ENCODE data around the gene MAPK8.

MAPK8 gene

DNA sequence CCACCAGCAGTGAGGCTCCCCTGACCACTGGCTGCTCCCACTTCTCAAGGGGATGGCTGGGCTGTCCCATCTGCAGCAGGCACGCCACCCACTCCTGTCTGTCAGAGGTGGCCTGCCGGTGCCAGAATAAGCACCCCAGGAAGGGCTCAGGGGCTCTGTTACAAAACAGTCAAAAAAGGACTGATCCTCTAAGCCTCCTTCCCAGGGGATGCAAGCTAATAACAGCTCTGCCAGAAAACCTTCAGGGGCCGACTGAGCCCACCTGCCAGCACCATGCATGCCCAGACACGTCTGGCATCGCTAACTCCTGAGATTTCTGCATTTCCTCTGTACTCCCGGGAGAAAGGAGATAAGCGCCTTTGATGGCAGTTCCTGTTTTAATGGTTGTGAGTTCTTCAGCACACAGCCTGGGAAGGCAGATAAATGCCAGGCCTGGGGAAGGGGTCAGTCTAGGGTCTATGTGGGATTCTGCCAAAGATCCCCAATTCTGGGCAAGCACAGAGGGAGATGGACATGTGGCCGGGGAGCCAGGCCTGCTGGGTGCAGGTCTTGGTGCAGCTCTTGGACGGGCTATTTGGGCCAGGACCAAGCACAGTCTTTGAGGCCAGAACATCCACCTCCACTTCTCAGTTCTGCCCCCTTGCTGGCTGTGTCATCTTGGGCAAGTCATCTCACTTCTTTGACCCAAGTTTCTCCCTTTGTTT, 170.0 kb downstream of the MAPK8 start:
- no peak for DNase-seq (ENCODE audit: low read depth in 1 of 2, low spot score in 1 of 2)
- TF ChIP-seq SPI1 (IDR thresholded peaks at IDR 0.05; ENCODE audit: borderline replicate concordance, low read depth) (peak; percentile 70), GABPA (IDR thresholded peaks at IDR 0.05; ENCODE audit: low read depth) (no peak), POLR2AphosphoS5 (IDR thresholded peaks at IDR 0.05; ENCODE audit: low read depth) (no peak)
- TF ChIP-seq, protein P1, sequence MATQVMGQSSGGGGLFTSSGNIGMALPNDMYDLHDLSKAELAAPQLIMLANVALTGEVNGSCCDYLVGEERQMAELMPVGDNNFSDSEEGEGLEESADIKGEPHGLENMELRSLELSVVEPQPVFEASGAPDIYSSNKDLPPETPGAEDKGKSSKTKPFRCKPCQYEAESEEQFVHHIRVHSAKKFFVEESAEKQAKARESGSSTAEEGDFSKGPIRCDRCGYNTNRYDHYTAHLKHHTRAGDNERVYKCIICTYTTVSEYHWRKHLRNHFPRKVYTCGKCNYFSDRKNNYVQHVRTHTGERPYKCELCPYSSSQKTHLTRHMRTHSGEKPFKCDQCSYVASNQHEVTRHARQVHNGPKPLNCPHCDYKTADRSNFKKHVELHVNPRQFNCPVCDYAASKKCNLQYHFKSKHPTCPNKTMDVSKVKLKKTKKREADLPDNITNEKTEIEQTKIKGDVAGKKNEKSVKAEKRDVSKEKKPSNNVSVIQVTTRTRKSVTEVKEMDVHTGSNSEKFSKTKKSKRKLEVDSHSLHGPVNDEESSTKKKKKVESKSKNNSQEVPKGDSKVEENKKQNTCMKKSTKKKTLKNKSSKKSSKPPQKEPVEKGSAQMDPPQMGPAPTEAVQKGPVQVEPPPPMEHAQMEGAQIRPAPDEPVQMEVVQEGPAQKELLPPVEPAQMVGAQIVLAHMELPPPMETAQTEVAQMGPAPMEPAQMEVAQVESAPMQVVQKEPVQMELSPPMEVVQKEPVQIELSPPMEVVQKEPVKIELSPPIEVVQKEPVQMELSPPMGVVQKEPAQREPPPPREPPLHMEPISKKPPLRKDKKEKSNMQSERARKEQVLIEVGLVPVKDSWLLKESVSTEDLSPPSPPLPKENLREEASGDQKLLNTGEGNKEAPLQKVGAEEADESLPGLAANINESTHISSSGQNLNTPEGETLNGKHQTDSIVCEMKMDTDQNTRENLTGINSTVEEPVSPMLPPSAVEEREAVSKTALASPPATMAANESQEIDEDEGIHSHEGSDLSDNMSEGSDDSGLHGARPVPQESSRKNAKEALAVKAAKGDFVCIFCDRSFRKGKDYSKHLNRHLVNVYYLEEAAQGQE (IDR thresholded peaks at IDR 0.05; ENCODE audit: insufficient replicate concordance, low read depth) = no peak
- TF ChIP-seq, protein P2, sequence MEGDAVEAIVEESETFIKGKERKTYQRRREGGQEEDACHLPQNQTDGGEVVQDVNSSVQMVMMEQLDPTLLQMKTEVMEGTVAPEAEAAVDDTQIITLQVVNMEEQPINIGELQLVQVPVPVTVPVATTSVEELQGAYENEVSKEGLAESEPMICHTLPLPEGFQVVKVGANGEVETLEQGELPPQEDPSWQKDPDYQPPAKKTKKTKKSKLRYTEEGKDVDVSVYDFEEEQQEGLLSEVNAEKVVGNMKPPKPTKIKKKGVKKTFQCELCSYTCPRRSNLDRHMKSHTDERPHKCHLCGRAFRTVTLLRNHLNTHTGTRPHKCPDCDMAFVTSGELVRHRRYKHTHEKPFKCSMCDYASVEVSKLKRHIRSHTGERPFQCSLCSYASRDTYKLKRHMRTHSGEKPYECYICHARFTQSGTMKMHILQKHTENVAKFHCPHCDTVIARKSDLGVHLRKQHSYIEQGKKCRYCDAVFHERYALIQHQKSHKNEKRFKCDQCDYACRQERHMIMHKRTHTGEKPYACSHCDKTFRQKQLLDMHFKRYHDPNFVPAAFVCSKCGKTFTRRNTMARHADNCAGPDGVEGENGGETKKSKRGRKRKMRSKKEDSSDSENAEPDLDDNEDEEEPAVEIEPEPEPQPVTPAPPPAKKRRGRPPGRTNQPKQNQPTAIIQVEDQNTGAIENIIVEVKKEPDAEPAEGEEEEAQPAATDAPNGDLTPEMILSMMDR (IDR thresholded peaks at IDR 0.05; ENCODE audit: insufficient read depth, low read length) = no peak

DNA sequence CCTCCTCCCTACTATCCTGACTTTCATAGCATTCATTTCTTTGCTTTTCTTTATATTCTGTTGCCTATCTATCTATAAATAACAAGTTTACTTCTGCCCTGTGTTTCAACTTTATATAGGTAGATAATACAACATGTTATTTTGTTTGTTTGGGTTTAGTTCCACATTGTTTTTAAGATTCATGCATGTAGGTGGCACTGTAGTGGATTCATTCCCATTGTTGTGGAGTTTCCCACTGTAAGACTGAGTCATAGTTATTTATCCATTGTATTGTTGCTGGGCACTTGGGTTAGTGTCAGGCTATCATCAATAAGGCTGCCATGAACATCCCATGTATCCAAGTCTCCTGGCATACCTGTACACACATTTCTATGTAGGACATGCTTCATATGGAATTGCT, 170.7 kb downstream of the MAPK8 start:
- H3K27ac ChIP-seq (replicated peaks) = no peak overlapping the region
- TF ChIP-seq POLR2AphosphoS5 (IDR thresholded peaks at IDR 0.05; ENCODE audit: low read depth) (no peak), SPI1 (IDR thresholded peaks at IDR 0.05; ENCODE audit: borderline replicate concordance, low read depth) (no peak), GABPA (IDR thresholded peaks at IDR 0.05; ENCODE audit: low read depth) (no peak)
- TF ChIP-seq, protein P2 (IDR thresholded peaks at IDR 0.05; ENCODE audit: insufficient read depth, low read length) = no peak
- TF ChIP-seq, protein P1 (IDR thresholded peaks at IDR 0.05; ENCODE audit: insufficient replicate concordance, low read depth) = no peak
- DNase-seq (ENCODE audit: low read depth in 1 of 2, low spot score in 1 of 2) = no peak
- H3K27me3 ChIP-seq (ENCODE audit: insufficient read depth, poor library complexity, severe bottlenecking) = no peaks in the 10 kb centered on the region
- no peak overlapping the region for H3K4me3 ChIP-seq (replicated peaks; ENCODE audit: insufficient read depth, low read length)

More for the DNA sequence above, 170.0 kb downstream of the MAPK8 start:
- no peak overlapping the region for H3K4me3 ChIP-seq (replicated peaks; ENCODE audit: insufficient read depth, low read length)
- no peaks in the 10 kb centered on the region for H3K27me3 ChIP-seq (ENCODE audit: insufficient read depth, poor library complexity, severe bottlenecking)
- H3K27ac ChIP-seq (replicated peaks) = no peak overlapping the region

DNA sequence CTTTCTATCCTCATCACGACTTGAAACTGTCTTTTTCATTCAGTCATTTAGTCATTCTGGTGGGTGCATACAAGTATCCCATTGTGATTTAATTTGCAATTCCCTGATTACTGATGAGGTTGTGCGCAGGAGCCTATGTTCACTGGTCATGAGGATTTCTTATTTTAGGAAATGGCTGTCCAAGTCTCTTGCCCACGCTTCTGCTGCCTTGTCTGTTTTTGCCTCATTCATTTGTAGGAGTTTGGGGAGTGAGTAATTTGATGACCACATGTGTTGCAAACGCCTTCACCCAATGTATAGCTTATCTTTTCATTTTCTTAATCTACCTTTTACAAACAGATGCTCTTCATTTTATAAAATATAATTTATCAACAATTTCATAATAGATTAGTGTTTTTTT, 171.1 kb downstream of the MAPK8 start:
- Histone ChIP-seq H3K27ac (replicated peaks) (no peak overlapping the region), H3K4me3 (replicated peaks; ENCODE audit: insufficient read depth, low read length) (no peak overlapping the region), H3K27me3 (ENCODE audit: insufficient read depth, poor library complexity, severe bottlenecking) (no peaks in the 10 kb centered on the region)
- no peak for DNase-seq (ENCODE audit: low read depth in 1 of 2, low spot score in 1 of 2)
- TF ChIP-seq, protein P1 (IDR thresholded peaks at IDR 0.05; ENCODE audit: insufficient replicate concordance, low read depth) = no peak
- TF ChIP-seq SPI1 (IDR thresholded peaks at IDR 0.05; ENCODE audit: borderline replicate concordance, low read depth) (no peak), POLR2AphosphoS5 (IDR thresholded peaks at IDR 0.05; ENCODE audit: low read depth) (no peak)
- TF ChIP-seq, protein P2 (IDR thresholded peaks at IDR 0.05; ENCODE audit: insufficient read depth, low read length) = no peak
